Loucy (cell line): ENCODE data around the gene CIRBP.

Source experiments
- H2AFZ ChIP-seq: fragments of 200-600 bp; sonication (generic); 2 replicates; pipeline ENCODE4 v1.6.0; 2016; ENCODE audit warnings: antibody characterized with exemption, mild to moderate bottlenecking, low read length, moderate library complexity
- H3F3A ChIP-seq: fragments of 200-600 bp; 2 replicates; pipeline ENCODE4 v1.6.0; 2016; ENCODE audit warnings: antibody characterized with exemption, low read depth, mild to moderate bottlenecking
- H3K27me3 ChIP-seq: fragments of 200-600 bp; sonication (generic); 2 replicates; pipeline ENCODE4 v1.6.1; 2014; ENCODE audit warnings: low read length, mild to moderate bottlenecking; ENCODE audit not compliant: insufficient read depth, poor library complexity, severe bottlenecking
- H3K36me3 ChIP-seq: fragments of 200-600 bp; sonication (generic); 2 replicates; pipeline ENCODE4 v1.6.1; 2016; ENCODE audit warnings: low read length; ENCODE audit not compliant: insufficient read depth
- H3K4me1 ChIP-seq: fragments of 200-600 bp; sonication (generic); 2 replicates; pipeline ENCODE4 v1.5.1; 2014; ENCODE audit warnings: low read length, mild to moderate bottlenecking; ENCODE audit not compliant: insufficient read depth, poor library complexity, severe bottlenecking
- H3K4me2 ChIP-seq: fragments of 200-600 bp; sonication (generic); 2 replicates; pipeline ENCODE4 v1.6.0; 2014; ENCODE audit warnings: antibody characterized with exemption, low read length, low read depth, mild to moderate bottlenecking; ENCODE audit not compliant: poor library complexity, severe bottlenecking
- H3K4me3 ChIP-seq: fragments of 200-600 bp; sonication (generic); 2 replicates; pipeline ENCODE4 v1.5.1; 2014; ENCODE audit warnings: low read length, mild to moderate bottlenecking, mixed read lengths; ENCODE audit not compliant: poor library complexity, severe bottlenecking
- H3K79me2 ChIP-seq: fragments of 200-600 bp; sonication (generic); 2 replicates; pipeline ENCODE4 v1.6.1; 2014; ENCODE audit warnings: low read length; ENCODE audit not compliant: insufficient read depth
- H3K9ac ChIP-seq: fragments of 200-600 bp; sonication (generic); 2 replicates; pipeline ENCODE4 v1.6.0; 2014; ENCODE audit warnings: mild to moderate bottlenecking, low read depth, low read length, moderate library complexity; ENCODE audit not compliant: poor library complexity, severe bottlenecking
- H3K9me2 ChIP-seq: fragments of 200-600 bp; sonication (generic); replicated peaks from 2 replicates; pipeline ENCODE4 v1.6.1; 2016; ENCODE audit warnings: low read depth, low read length, mixed read lengths
- H3K9me3 ChIP-seq: fragments of 200-600 bp; sonication (generic); 2 replicates; pipeline ENCODE4 v1.6.1; 2014; ENCODE audit warnings: mild to moderate bottlenecking, antibody characterized with exemption, low read length, low read depth; ENCODE audit not compliant: insufficient read depth
- H4K20me1 ChIP-seq: fragments of 200-600 bp; sonication (generic); 2 replicates; pipeline ENCODE4 v1.6.0; 2014; ENCODE audit warnings: antibody characterized with exemption, low read length, mild to moderate bottlenecking; ENCODE audit not compliant: insufficient read depth, poor library complexity, severe bottlenecking
- EZH2phosphoT487 ChIP-seq: fragments of 200-600 bp; IDR thresholded peaks from 2 replicates; pipeline ENCODE4 v1.6.1; 2018; ENCODE audit warnings: antibody characterized with exemption, mild to moderate bottlenecking, moderate library complexity, borderline replicate concordance
- TF ChIP-seq, protein P1 (sequence below): fragments of 200-600 bp; sonication (generic); conservative IDR thresholded peaks from 2 replicates; pipeline ENCODE4 v1.5.1; 2014; ENCODE audit warnings: mild to moderate bottlenecking, antibody characterized with exemption, low read length

The CIRBP gene

DNA sequence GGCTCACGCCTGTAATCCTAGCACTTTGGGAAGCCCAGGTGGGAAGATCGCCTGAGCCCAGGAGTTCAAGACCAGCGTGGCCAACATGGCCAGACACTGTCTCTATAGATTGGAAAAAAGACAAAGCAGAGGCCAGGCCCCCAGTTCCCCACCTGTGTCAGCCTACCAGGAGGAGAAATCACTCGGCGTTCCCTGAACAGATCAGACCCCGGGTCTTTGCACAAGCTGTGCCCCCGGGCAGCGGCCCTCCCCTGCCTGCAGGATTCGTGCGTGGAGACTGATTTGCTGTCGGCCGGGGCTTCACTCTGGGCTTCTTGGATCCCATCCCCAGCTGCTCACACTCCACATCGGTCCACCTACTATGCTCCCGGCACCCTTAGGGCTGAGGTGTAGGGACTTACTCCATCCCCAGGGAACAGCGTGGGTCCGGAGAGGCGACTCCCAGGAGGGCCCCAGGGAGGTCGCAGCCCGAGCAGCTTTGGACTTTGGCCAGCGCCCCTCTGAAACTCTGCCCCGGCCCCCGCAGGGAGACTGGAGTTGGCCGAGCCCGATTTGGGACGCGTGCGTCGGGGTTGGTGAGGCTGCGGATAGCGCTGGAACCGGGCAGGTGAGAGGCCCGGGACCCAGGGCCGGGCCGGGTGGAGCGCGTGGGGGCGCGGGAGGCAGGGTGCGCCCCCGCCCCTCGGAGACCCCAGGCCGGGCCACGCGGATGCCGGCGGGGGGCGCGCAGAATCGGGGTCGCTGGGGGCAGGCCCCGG lies 16.0 kb downstream of the CIRBP start:
- Histone ChIP-seq H3K4me2 (no peak overlapping the region), H2AFZ (no peak overlapping the region), H3K4me3 (no peak overlapping the region), H4K20me1 (no peaks in the 10 kb centered on the region), H3K27me3 (no peaks in the 10 kb centered on the region), H3K9me3 (no peaks in the 10 kb centered on the region), H3K36me3 (no peaks in the 10 kb centered on the region), H3F3A (no peaks in the 10 kb centered on the region), H3K9ac (no peak overlapping the region), H3K9me2 (no peaks in the 10 kb centered on the region), H3K4me1 (no peaks in the 10 kb centered on the region), H3K79me2 (no peaks in the 10 kb centered on the region)
- TF ChIP-seq, protein P1, sequence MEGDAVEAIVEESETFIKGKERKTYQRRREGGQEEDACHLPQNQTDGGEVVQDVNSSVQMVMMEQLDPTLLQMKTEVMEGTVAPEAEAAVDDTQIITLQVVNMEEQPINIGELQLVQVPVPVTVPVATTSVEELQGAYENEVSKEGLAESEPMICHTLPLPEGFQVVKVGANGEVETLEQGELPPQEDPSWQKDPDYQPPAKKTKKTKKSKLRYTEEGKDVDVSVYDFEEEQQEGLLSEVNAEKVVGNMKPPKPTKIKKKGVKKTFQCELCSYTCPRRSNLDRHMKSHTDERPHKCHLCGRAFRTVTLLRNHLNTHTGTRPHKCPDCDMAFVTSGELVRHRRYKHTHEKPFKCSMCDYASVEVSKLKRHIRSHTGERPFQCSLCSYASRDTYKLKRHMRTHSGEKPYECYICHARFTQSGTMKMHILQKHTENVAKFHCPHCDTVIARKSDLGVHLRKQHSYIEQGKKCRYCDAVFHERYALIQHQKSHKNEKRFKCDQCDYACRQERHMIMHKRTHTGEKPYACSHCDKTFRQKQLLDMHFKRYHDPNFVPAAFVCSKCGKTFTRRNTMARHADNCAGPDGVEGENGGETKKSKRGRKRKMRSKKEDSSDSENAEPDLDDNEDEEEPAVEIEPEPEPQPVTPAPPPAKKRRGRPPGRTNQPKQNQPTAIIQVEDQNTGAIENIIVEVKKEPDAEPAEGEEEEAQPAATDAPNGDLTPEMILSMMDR: no peak
- no peak for TF ChIP-seq EZH2phosphoT487

DNA sequence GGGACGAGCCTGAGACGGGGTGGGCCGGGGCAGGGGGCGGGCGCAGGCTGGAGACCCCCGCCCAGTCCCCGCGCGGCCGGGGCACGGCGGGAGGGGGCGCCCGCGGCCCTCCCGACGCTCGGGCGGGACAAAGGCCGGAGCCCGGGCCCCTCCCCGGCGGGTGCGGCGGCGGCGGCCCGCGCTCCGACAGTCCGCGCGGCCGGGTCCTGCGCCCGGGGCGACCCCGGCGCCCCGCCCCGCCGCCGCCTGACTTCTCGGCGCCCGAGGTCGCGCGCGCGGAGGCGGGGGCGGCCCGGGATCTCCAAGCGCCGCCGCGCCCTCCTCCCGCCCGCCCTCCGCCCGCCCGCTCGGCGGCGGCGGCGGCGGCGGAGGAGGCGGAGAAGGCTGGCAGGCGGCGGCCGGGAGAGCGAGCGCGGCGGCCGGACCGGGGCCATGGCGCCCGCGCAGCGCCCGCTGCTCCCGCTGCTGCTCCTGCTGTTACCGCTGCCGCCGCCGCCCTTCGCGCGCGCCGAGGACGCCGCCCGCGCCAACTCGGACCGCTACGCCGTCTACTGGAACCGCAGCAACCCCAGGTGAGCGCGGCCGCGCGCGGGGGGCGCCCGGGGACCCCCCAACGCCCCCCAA lies 16.7 kb downstream of the CIRBP start, which contains the start of gene EFNA2:
Gene EFNA2, plus strand, starts transcription at position 137 of the 624 bp plus-strand sequence. Its CDS starts 296 bp downstream, at position 433.
- no peaks in the 10 kb centered on the region for H3K27me3 ChIP-seq
- H3K4me3 ChIP-seq: no peak within 1 kb of the TSS

DNA sequence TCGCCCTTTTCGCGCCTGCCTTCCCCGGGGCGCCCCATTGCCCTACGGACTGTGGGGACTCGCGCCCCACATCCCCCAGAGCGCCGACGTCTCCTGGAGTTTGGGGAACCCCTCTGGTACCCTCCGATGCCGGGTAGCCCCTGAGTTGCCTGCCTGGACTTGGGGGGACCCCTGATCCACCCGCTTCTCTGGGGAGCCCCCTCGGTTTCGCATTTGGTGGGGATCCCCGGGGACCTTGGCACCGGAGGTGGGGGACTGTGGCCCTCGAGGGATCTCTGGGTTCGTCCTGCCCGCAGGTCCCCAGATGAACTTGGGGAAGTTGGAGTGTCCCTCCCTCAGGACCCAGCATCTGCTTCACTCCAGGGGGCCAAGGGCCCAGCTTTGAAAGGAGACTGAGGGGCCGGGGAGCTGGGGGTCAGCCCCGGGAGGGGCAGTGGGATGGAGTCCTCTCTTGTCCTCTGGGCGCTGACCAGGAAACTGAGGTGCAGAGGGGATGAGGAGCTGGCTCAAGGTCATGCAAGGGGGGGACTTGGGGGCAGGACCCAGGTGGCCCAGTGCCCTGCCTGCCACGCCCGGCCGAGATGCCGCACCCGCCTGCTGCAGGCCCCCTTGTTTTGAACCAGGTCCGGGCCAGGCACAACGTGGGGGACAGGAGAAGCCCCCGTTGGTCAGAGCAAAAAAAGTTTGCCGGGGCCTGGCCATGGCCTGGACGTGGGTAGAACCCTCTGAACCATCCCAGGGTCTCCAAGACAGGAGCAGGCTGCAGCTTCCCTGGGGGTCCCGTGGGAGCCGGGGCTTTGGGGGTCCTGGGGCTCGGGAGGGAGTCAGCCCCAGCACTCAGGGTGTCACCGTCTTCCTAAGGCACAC lies 17.6 kb downstream of the CIRBP start:
- Histone ChIP-seq H3K4me2 (no peak overlapping the region), H2AFZ (no peak overlapping the region), H3K79me2 (no peaks in the 10 kb centered on the region), H3K9me2 (no peaks in the 10 kb centered on the region), H3K9ac (no peak overlapping the region), H3K36me3 (no peaks in the 10 kb centered on the region), H4K20me1 (no peaks in the 10 kb centered on the region), H3K27me3 (no peaks in the 10 kb centered on the region), H3K4me1 (no peaks in the 10 kb centered on the region), H3K4me3 (no peak overlapping the region), H3F3A (no peaks in the 10 kb centered on the region), H3K9me3 (no peaks in the 10 kb centered on the region)
- no peak for TF ChIP-seq EZH2phosphoT487
- TF ChIP-seq, protein P1: no peak

More for the DNA sequence above, 16.7 kb downstream of the CIRBP start, which contains the start of gene EFNA2:
- Histone ChIP-seq H3K9ac (no peak within 1 kb of the TSS), H3K9me3 (no peaks in the 10 kb centered on the region), H3K4me2 (no peak within 1 kb of the TSS), H4K20me1 (no peaks in the 10 kb centered on the region), H3K36me3 (no peaks in the 10 kb centered on the region), H3K79me2 (no peaks in the 10 kb centered on the region), H3K4me1 (no peaks in the 10 kb centered on the region), H3F3A (no peaks in the 10 kb centered on the region), H2AFZ (no peak within 1 kb of the TSS), H3K9me2 (no peaks in the 10 kb centered on the region)
- TF ChIP-seq, protein P1: no peak
- TF ChIP-seq EZH2phosphoT487: no peak
